NB4 (cell line): Measurements from ENCODE around the gene JPT1.

Experiments used
- POLR2A ChIP-seq: IDR thresholded peaks from 2 replicates; pipeline ENCODE4 v1.6.1; 2011; ENCODE audit warnings: mild to moderate bottlenecking; ENCODE audit not compliant: insufficient read length; ENCODE audit errors: extremely low read depth
- TF ChIP-seq, protein P1 (sequence below): IDR thresholded peaks from one replicate; pipeline ENCODE4 v1.5.1; 2012; ENCODE audit warnings: low read depth, low read length

DNA sequence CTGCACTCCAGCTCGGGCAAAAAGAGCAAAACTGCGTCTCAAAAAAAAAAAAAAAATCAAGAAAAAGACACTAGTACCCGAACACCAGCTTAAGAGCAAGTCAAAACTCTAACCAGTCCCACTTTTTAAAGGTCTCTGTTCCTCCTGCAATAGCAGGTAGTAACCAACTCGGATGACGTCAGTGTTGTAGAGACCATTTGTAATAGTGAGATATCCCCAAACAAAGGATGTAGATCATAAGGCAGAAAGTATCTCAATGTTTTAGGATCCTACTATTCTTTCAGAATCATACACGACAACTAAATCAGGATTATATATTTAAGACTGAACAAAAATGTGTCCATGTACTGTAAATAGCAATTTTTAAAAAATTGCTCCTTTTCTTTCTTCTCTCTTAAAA is 2.4 kb downstream of the JPT1 start:
- TF ChIP-seq, protein P1, sequence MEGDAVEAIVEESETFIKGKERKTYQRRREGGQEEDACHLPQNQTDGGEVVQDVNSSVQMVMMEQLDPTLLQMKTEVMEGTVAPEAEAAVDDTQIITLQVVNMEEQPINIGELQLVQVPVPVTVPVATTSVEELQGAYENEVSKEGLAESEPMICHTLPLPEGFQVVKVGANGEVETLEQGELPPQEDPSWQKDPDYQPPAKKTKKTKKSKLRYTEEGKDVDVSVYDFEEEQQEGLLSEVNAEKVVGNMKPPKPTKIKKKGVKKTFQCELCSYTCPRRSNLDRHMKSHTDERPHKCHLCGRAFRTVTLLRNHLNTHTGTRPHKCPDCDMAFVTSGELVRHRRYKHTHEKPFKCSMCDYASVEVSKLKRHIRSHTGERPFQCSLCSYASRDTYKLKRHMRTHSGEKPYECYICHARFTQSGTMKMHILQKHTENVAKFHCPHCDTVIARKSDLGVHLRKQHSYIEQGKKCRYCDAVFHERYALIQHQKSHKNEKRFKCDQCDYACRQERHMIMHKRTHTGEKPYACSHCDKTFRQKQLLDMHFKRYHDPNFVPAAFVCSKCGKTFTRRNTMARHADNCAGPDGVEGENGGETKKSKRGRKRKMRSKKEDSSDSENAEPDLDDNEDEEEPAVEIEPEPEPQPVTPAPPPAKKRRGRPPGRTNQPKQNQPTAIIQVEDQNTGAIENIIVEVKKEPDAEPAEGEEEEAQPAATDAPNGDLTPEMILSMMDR: no peak
- TF ChIP-seq POLR2A: no peak
